RWPE2 (cell line): ENCODE results near the gene SCAMP1.

Source experiments
- ATAC-seq: fragments of 200-7000 bp; cut with Tn5 transposase; 3 replicates; pipeline ENCODE4 v1.9.1; 2021; ENCODE audit warnings: low read depth
- DNase-seq: peaks from one replicate; pipeline ENCODE4 v3.0.0-alpha.2; 2020; ENCODE audit warnings: low spot score
- H3K27ac ChIP-seq: fragments of 450-650 bp; 2 replicates; pipeline ENCODE4 v1.5.1; 2017; ENCODE audit warnings: mild to moderate bottlenecking; ENCODE audit not compliant: poor library complexity, severe bottlenecking
- H3K27me3 ChIP-seq: fragments of 250-450 bp; sonication (Bioruptor Pico); 2 replicates; pipeline ENCODE4 v1.5.1; 2021; ENCODE audit warnings: mild to moderate bottlenecking, moderate library complexity; ENCODE audit not compliant: insufficient read depth, poor library complexity, severe bottlenecking
- H3K36me3 ChIP-seq: fragments of 250-450 bp; sonication (Bioruptor Pico); 2 replicates; pipeline ENCODE4 v1.5.1; 2020; ENCODE audit warnings: low read depth, mild to moderate bottlenecking, moderate library complexity
- H3K4me1 ChIP-seq: fragments of 250-450 bp; sonication (Bioruptor Pico); 2 replicates; pipeline ENCODE4 v1.5.1; 2021; ENCODE audit warnings: mild to moderate bottlenecking, moderate library complexity; ENCODE audit not compliant: insufficient read depth, poor library complexity, severe bottlenecking
- H3K4me3 ChIP-seq: fragments of 250-450 bp; sonication (Bioruptor Pico); 2 replicates; pipeline ENCODE4 v1.5.1; 2021; ENCODE audit warnings: mild to moderate bottlenecking, moderate library complexity; ENCODE audit not compliant: severe bottlenecking
- H3K9me3 ChIP-seq: fragments of 250-450 bp; sonication (Bioruptor Pico); 2 replicates; pipeline ENCODE4 v1.5.1; 2021; ENCODE audit warnings: mild to moderate bottlenecking, moderate library complexity; ENCODE audit not compliant: severe bottlenecking
- TF ChIP-seq, protein P1 (sequence below): fragments of 450-650 bp; IDR thresholded peaks from one replicate; pipeline ENCODE4 v1.5.1; 2017; ENCODE audit warnings: mild to moderate bottlenecking, moderate library complexity; ENCODE audit not compliant: poor library complexity, severe bottlenecking

Gene SCAMP1

DNA sequence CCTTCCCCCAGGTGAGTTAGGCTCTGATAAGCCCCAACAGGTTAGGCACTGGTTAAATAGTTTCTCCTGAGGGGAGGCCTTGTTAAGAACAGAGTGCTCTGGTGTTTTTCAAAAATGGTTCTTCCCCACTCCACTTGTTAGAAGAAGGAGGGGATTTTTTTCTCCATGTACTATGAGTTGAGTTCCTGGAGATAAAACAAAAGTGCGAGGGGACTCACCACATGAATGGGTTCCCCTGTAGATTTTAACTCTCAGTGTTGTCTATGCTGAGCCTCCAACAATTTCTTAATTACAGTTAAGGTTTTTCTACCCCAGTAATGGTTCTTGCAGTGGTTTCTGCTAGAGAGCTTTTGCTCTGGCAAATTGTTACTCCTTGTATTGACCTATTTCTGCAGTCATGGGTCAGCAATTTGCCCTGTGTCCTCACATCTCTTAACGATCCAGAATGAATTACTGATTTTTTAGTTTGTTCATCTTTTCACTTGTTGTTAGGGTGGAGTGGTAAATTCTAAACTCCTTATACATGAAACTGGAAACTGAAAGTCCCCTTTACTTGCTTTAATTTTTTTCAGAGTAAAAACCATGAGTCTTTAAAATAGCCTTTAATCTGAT is 44.4 kb downstream of the SCAMP1 start:
- Histone ChIP-seq H3K36me3 (no peaks in the 10 kb centered on the region; the same call in 1 of the 2 replicates), H3K9me3 (no peaks in the 10 kb centered on the region), H3K27me3 (no peaks in the 10 kb centered on the region), H3K27ac (no peak overlapping the region), H3K4me3 (no peak overlapping the region), H3K4me1 (peaks cover 17% of the 10 kb centered on the region)
- ATAC-seq (no peak), DNase-seq (no peak)
- TF ChIP-seq, protein P1, sequence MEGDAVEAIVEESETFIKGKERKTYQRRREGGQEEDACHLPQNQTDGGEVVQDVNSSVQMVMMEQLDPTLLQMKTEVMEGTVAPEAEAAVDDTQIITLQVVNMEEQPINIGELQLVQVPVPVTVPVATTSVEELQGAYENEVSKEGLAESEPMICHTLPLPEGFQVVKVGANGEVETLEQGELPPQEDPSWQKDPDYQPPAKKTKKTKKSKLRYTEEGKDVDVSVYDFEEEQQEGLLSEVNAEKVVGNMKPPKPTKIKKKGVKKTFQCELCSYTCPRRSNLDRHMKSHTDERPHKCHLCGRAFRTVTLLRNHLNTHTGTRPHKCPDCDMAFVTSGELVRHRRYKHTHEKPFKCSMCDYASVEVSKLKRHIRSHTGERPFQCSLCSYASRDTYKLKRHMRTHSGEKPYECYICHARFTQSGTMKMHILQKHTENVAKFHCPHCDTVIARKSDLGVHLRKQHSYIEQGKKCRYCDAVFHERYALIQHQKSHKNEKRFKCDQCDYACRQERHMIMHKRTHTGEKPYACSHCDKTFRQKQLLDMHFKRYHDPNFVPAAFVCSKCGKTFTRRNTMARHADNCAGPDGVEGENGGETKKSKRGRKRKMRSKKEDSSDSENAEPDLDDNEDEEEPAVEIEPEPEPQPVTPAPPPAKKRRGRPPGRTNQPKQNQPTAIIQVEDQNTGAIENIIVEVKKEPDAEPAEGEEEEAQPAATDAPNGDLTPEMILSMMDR: no peak

DNA sequence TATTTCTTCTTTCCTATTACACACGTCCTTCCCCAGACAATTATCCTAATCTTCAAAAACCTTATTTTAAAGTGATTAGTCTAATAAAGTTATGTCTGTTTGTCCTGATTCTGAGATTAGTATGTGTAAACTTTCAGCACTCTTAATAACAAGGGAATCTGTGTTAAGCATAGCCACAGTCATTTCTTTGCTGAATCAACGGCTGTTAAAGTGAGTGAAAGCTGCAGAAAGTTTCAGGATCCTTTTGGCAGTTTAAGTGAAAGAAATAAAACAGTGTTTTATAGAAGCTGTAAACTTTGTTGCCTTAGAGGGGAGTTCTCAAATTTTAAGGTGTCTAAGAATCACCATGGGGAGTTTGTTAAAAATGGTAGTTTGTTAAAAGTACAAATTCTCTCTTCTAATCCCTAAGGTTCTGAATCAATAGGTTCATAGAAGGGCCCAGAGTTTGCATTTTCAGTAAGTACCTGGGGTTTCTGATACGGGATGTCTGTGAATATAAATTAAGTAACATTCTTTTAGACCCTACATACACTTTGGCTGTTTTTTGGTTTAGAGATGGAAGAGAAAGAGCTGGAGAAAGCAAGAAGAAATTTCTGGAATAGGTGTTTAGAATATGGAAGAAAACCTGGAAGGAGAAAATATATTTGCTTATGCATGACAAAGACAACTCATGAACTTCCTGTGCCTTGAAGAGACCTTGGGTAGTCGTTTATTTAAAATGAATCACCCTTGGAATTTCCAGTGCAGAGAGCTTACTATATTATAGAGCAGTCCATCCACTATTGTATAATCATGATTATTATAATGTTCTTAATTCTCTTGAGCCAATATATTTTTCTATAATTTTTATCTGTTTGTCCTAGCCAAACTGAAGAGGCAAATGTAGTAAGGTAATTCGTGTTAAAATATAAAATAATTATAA is 45.7 kb downstream of the SCAMP1 start:
- no peak overlapping the region for H3K4me3 ChIP-seq
- no peaks in the 10 kb centered on the region for H3K27me3 ChIP-seq
- H3K9me3 ChIP-seq: no peaks in the 10 kb centered on the region
- no peak for DNase-seq
- peak; percentile 100 for ATAC-seq
- peak overlapping the region; percentile 53 for H3K27ac ChIP-seq
- no peaks in the 10 kb centered on the region; the same call in 1 of the 2 replicates for H3K36me3 ChIP-seq
- H3K4me1 ChIP-seq: peaks cover 17% of the 10 kb centered on the region
- TF ChIP-seq, protein P1: no peak

DNA sequence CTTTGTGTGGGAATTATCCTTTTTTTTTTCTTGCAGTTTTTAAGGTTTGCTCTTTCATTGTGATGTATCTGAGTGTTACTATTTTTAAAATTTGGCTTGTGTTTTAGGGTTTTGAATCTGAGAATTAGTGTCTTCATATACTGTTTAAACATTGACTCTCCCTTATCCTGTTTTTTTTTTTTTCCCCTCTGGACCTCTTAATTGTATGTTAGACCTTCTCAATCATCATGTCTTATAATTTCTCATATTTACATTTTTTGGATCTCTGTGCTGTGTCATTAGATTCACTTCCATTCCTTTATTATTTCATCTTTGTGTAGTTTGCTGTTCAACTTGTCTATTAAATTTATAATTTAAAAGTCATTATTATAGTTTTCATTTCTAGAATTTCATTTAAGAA is 47.0 kb downstream of the SCAMP1 start:
- Histone ChIP-seq H3K36me3 (no peaks in the 10 kb centered on the region; the same call in 1 of the 2 replicates), H3K27ac (no peak overlapping the region), H3K9me3 (no peaks in the 10 kb centered on the region), H3K4me1 (peaks cover 17% of the 10 kb centered on the region), H3K27me3 (no peaks in the 10 kb centered on the region), H3K4me3 (no peak overlapping the region)
- TF ChIP-seq, protein P1: no peak
- DNase-seq: no peak
- no peak for ATAC-seq

DNA sequence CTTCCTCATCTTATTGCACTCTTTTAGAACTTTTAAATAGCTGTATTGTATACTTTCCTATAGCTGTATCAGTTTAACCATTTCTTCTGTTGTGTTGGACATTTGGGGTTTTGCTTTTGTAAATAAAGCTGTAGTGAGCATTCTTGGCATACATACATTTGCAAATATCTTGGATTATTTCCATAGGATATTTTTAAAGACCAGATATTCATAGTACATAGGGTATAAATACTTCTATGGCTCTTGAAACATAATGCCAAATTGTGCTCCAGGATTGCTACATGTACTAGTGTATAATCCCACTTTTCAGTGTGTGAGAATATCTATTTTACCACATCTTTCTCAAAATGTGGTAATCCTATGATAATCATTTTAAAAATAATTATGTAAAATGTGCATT is 51.2 kb downstream of the SCAMP1 start:
- Histone ChIP-seq H3K4me1 (peaks cover 6% of the 10 kb centered on the region), H3K4me3 (no peak overlapping the region), H3K36me3 (peaks cover 4% of the 10 kb centered on the region), H3K9me3 (no peaks in the 10 kb centered on the region), H3K27me3 (no peaks in the 10 kb centered on the region), H3K27ac (no peak overlapping the region)
- ATAC-seq (no peak), DNase-seq (no peak)
- TF ChIP-seq, protein P1: no peak
